Aorta (tissue), 5 donors: ENCODE measurements around the gene TRIM2. TPM values are rescaled to one million over a fixed set of nuclear protein-coding genes. Genes with fewer than 3 reads are reported as not detected.
A peak's percentile ranks its signal among the peaks of the same experiment; 100 is the strongest.

Experiments
- ATAC-seq: fragments of 200-7000 bp; cut with Tn5 transposase; one replicate; pipeline ENCODE4 v1.9.1; 2022; ENCODE audit warnings: moderate library complexity; ENCODE audit not compliant: low FRiP score
- DNase-seq, 2 donors: peaks; one replicate each; pipeline ENCODE4 v3.0.0-alpha.2; 2020
- H3K27ac ChIP-seq, 2 donors: one replicate each; pipeline ENCODE4 v1.5.1; 2013; ENCODE audit warnings: low read length in 2 of 2, mild to moderate bottlenecking in 2 of 2, moderate library complexity in 2 of 2, control low read depth in 1 of 2, inconsistent platforms in 1 of 2, low read depth in 1 of 2
- H3K27me3 ChIP-seq, 2 donors: one replicate each; pipeline ENCODE4 v1.6.1; 2013; ENCODE audit warnings: control low read depth in 1 of 2, low read length in 1 of 2, mild to moderate bottlenecking in 1 of 2, moderate library complexity in 1 of 2; ENCODE audit not compliant: insufficient read depth in 2 of 2, control insufficient read depth in 1 of 2
- H3K36me3 ChIP-seq, 2 donors: one replicate each; pipeline ENCODE4 v1.6.1; 2013; ENCODE audit warnings: control low read depth in 1 of 2, low read length in 1 of 2, mild to moderate bottlenecking in 1 of 2; ENCODE audit not compliant: insufficient read depth in 2 of 2, control insufficient read depth in 1 of 2
- H3K4me1 ChIP-seq, 2 donors: one replicate each; pipeline ENCODE4 v1.6.1; 2013; ENCODE audit warnings: low read length in 2 of 2, control low read depth in 1 of 2, mild to moderate bottlenecking in 1 of 2, moderate library complexity in 1 of 2; ENCODE audit not compliant: insufficient read depth in 2 of 2, control insufficient read depth in 1 of 2
- H3K4me3 ChIP-seq, 2 donors: one replicate each; pipeline ENCODE4 v1.5.1; 2013; ENCODE audit warnings: low read length in 2 of 2, control low read depth in 1 of 2, mild to moderate bottlenecking in 1 of 2
- H3K9me3 ChIP-seq: one replicate; pipeline ENCODE4 v1.6.1; 2013; ENCODE audit warnings: mild to moderate bottlenecking, low read length; ENCODE audit not compliant: control insufficient read depth
- WGBS, 2 donors: extraction: QIAGEN DNeasy Blood & Tissue Kit; methylation state at CpG; one replicate each; pipeline ENCODE4 v1.1.7; 2013; 5-methylcytosine and 5-hydroxymethylcytosine counted together
- intact Hi-C, 2 donors: fragments of 100-400 bp; cut with DNase I; formaldehyde crosslinking; loops; one replicate each; pipeline versions ENCODE4 v1.14.2 to v1.15.0; 2022
- polyA plus RNA-seq, 2 donors: library from polyadenylated mRNA; stranded (reverse); fragments of 200-250 nt; gene quantifications; one replicate each; pipeline ENCODE4 v1.2.3, GENCODE V29; 2013
- total RNA-seq, 2 donors: library from RNA; stranded (reverse); fragmentation: NEBNext Ultra II Directional; extraction: Animal tissue kit (Norgen Biotek cat#: 25700); gene quantifications; one replicate each; pipeline ENCODE4 v1.2.1, GENCODE V29; 2021
- donor health status: healthy with polysubstance abuse.
- donor health status: Bipolar disorder and iron deficiency.
- donor health status: DM: no; HTN: no; CAD: no.
- donor health status: DM: no; HTN: no; CAD: no.
- donor health status: DM: yes; HTN: yes; CAD: no.

The TRIM2 gene
- total and polyA plus RNA-seq, 4 donors, result 7.5 to 53.4 (median 18.9) TPM

DNA sequence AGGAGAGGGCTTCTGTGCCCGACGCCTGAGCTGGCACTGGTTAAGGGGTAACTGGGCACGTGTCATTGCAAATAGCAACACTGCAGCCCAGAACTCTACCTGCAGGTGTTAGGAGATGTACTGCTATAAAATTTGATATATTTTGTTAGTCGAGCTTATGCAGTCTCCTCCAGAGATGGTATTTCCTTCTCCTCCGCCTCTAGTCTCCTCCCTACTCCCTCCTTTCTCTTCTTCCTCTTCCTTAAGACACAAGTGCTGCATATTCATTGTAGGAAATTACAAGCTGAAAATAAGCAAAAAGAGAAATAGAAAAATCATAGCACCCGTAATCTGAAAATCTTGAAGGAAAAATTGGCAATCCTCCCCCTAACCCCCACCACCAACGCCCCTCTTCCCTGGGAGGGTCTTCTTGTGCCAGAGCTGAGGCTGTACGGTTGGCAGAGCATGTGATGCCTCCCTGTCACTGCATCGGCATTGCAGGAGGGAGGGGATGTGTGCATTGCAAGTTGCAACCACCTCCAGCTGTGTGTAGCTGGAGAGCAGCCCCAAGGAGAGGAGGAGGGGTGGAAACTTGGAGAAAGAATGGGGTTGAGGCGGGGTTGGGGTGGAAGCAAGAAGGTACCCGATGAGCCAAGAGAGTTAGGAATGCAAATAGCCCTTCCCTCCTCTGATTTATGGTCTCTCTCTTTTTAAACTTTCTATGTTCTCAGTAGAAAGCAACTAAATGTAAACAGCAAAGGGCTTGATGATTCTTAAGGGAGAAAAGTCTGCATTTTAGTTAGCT is 92.0 kb downstream of the TRIM2 start:
- Histone ChIP-seq H3K9me3 (peaks cover 2% of the 10 kb centered on the region), H3K27me3 (no peaks in the 10 kb centered on the region), H3K27ac (no peak overlapping the region), H3K4me1 (peaks cover 0 to 3% of the 10 kb centered on the region in 2 donors), H3K36me3 (peaks cover 0 to 3% of the 10 kb centered on the region in 2 donors), H3K4me3 (no peak overlapping the region)
- DNase-seq (no peak), ATAC-seq (no peak)
- WGBS, 2 donors, result 33 to 38% methylated on average over 11 of the region's 11 CpGs
- intact Hi-C loops, result no loop called here

DNA sequence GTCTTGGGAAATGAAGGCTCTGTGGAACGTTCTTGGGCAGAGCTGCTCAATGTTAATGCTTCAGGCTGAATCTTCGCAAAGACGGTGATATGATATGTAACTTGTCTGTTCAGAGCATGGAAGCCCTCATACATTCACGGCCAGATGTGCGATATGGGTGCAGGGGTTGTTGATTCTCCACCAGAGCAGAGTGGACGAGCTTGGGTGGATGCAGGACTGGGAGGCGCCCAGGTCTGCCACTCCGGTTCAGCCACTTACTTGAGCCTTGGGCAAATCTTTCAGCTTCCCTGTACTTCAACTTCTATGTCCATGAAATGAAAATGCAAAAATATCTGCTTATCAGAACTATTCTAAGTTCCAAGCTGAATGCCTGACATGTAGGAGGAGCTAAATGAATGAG is 92.9 kb downstream of the TRIM2 start:
- peaks cover 2% of the 10 kb centered on the region for H3K9me3 ChIP-seq
- H3K4me3 ChIP-seq, result no peak overlapping the region
- intact Hi-C loops, result no loop called here
- no peak for ATAC-seq
- peaks cover 0 to 3% of the 10 kb centered on the region in 2 donors for H3K4me1 ChIP-seq
- 57 to 68% methylated on average over 8 of the region's 8 CpGs for WGBS, 2 donors
- no peak for DNase-seq
- H3K27ac ChIP-seq, result no peak overlapping the region
- H3K27me3 ChIP-seq, result no peaks in the 10 kb centered on the region
- peaks cover 0 to 3% of the 10 kb centered on the region in 2 donors for H3K36me3 ChIP-seq

DNA sequence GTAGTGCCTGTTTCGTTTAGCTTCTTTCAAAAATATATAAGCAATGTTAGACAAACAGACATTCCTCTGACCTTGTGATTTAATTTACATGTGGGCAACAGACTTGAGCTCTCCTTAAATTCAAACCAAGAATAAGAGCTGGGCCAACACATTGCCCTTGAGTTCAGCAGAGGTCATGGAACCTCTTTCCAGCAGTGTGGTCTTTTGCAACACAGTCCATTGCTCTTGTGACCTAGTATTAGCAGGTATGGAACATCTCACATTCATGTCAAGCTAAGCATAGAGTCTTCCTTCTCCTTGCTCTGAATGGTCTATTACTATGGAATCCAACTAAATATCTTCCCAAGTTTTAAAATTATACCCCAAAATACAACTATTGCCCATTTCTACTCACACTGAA is 106.5 kb downstream of the TRIM2 start:
- H3K27ac ChIP-seq, result no peak overlapping the region
- intact Hi-C loops, result no loop called here
- H3K4me3 ChIP-seq, result no peak overlapping the region
- WGBS, 2 donors, result 95 to 97% methylated on average over 1 of the region's 1 CpG
- no peaks in the 10 kb centered on the region for H3K36me3 ChIP-seq
- no peaks in the 10 kb centered on the region for H3K4me1 ChIP-seq
- no peaks in the 10 kb centered on the region for H3K27me3 ChIP-seq
- DNase-seq (no peak), ATAC-seq (no peak)
- peaks cover 1% of the 10 kb centered on the region for H3K9me3 ChIP-seq

DNA sequence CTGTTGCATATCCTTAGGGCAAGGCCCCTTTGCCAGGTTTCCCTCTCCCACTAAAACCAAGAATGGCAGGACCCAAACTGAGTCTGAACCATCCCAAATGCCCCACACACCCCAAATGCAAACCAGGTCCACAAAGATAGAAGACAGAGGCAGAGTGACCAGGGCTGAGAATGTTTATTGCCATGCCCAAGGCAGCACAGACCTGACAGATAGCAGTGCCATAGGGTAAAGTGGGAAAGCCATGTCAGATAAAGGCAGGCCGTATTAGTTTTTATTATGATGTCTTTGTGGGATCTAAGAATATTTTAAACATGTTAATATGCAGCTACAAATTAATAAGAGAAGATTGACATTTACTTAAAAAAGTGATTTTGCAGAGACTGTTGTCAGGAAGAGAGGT is 110.7 kb downstream of the TRIM2 start:
- no peaks in the 10 kb centered on the region for H3K4me1 ChIP-seq
- no peak for ATAC-seq
- no peak overlapping the region for H3K4me3 ChIP-seq
- no peak overlapping the region for H3K27ac ChIP-seq
- H3K9me3 ChIP-seq, result no peaks in the 10 kb centered on the region
- DNase-seq, result no peak
- 90 to 97% methylated on average over 1 of the region's 1 CpG for WGBS, 2 donors
- no peaks in the 10 kb centered on the region for H3K27me3 ChIP-seq
- intact Hi-C loops, result loop anchor here in 1 of 2 donors (5.0 kb wide), 1 partner anchor 108 kb away; no protein-coding TSS in a partner anchor
- H3K36me3 ChIP-seq, result no peaks in the 10 kb centered on the region

DNA sequence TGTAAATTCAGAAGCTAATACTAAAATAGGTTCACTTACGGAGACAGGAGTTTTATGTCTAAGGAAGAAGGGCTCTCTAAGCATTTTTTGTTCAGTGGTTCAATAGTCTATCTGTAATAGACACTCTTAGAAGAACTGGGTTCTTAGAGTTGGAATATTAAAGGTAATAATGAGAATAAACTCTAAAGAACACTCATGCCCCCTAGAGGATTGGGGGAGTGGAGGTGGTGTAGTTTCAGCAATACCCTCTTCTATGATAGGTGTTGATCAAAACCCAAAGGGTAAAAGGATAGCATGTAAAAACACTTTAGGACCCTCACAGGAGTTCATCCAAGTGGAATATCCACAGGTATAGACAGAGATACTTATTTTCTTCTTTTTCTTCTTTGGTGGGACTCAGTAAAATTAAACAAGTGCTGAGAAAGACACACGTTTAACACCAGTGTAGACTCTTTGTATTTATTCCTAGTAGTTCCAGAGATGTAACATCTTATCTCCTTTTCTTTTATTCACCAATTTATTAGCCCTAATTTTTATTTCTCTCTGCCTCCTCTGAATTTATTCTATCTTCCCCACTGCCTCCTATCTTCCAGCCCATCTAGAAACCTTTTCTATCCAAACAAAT is 114.6 kb downstream of the TRIM2 start:
- Histone ChIP-seq H3K4me3 (no peak overlapping the region), H3K36me3 (peaks cover 0 to 4% of the 10 kb centered on the region in 2 donors), H3K27ac (no peak overlapping the region), H3K4me1 (no peaks in the 10 kb centered on the region), H3K9me3 (no peaks in the 10 kb centered on the region), H3K27me3 (no peaks in the 10 kb centered on the region)
- DNase-seq, result no peak
- intact Hi-C loops, result loop anchor here (1.0 to 5.0 kb wide), 3 partner anchors 112 to 176 kb away; no protein-coding TSS in a partner anchor
- 70 to 76% methylated on average over 2 of the region's 2 CpGs for WGBS, 2 donors
- peak; percentile 65 for ATAC-seq

DNA sequence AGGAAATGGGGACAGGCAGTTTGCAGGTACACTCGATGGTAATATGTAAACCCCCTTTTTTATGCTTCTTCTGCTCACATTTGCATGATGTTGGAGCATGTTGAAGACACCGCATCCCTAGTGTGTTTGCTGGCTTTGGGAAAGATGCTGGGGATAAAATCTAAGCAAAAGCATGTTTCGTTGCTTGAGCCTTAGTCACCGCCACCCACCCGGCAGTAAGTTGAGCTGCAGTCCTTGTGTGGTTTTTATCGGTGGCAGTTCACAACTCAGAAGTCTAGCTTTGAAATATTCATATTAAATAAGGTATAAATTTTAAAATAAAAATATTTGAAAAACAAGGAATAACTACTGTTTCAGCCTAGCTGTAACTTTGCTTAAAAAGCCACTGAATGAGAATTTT is 118.5 kb downstream of the TRIM2 start:
- Histone ChIP-seq H3K4me1 (peaks cover 0 to 2% of the 10 kb centered on the region in 2 donors), H3K36me3 (peaks cover 0 to 4% of the 10 kb centered on the region in 2 donors), H3K9me3 (no peaks in the 10 kb centered on the region), H3K27ac (no peak overlapping the region), H3K27me3 (no peaks in the 10 kb centered on the region), H3K4me3 (no peak overlapping the region)
- ATAC-seq (no peak), DNase-seq (no peak)
- 74 to 83% methylated on average over 6 of the region's 6 CpGs for WGBS, 2 donors
- intact Hi-C loops, result loop anchor here in 1 of 2 donors (5.0 kb wide), 1 partner anchor 115 kb away; no protein-coding TSS in a partner anchor

DNA sequence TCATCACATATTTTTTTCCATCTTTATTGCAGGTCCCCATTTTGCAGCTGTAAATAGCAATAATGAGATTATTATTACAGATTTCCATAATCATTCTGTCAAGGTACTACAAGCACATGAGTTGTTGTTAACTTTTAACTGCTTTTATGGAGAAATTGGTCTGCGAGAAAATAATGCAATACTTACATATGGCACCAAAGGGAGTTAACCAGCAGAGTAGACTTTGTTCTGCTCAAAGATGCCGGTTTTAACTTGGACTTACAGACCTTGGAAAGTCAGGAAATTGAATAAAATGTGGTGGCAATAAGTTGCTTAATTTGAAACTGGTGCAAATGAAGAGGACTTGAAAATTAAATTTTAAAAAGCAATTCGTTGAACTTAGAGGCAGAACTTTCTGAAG is 119.8 kb downstream of the TRIM2 start:
- peaks cover 0 to 4% of the 10 kb centered on the region in 2 donors for H3K36me3 ChIP-seq
- WGBS, 2 donors, result 90 to 91% methylated on average over 3 of the region's 3 CpGs
- no peaks in the 10 kb centered on the region for H3K27me3 ChIP-seq
- no peaks in the 10 kb centered on the region for H3K9me3 ChIP-seq
- ATAC-seq (no peak), DNase-seq (no peak)
- peaks cover 0 to 2% of the 10 kb centered on the region in 2 donors for H3K4me1 ChIP-seq
- intact Hi-C loops, result loop anchor here in 1 of 2 donors (5.0 kb wide), 1 partner anchor 117 kb away; no protein-coding TSS in a partner anchor
- H3K27ac ChIP-seq, result no peak overlapping the region
- H3K4me3 ChIP-seq, result no peak overlapping the region

DNA sequence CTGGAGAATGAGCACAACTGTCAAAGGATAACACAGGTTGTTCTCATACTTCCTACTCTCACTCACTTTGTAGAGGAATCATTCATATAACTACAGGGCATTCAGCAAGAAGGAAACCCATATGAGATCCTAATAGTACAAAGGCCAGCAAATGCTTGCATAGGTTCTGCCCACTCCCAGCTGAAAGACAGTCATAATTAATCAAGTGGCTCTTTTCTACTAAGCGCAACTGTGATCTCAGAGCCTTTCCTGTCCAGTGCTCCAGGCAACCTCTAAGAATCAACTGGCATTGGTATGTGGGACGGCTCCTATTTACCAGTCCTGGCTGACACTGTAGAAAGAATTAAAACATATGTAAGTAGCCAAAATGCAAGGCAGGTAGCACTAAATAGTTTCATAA is 121.3 kb downstream of the TRIM2 start:
- Histone ChIP-seq H3K4me3 (no peak overlapping the region), H3K4me1 (peaks cover 0 to 2% of the 10 kb centered on the region in 2 donors), H3K36me3 (peaks cover 0 to 4% of the 10 kb centered on the region in 2 donors), H3K27me3 (no peaks in the 10 kb centered on the region), H3K27ac (no peak overlapping the region), H3K9me3 (no peaks in the 10 kb centered on the region)
- DNase-seq, result no peak
- intact Hi-C loops, result no loop called here
- ATAC-seq, result no peak
- 87 to 90% methylated on average over 2 of the region's 2 CpGs for WGBS, 2 donors
